ENCODE results near the gene TUBB3. TPM values are rescaled to one million over a fixed set of nuclear protein-coding genes. Genes with fewer than 3 reads are reported as not detected.
A peak's percentile ranks its signal among the peaks of the same experiment; 100 is the strongest.

TUBB3 gene
- total and polyA plus RNA-seq, 9 of the 15 experiments (the other 6 are each of a cell fraction or from before 2014, with no cell fraction given) = 0.18 to 12.5 (median 5.0) TPM

DNA sequence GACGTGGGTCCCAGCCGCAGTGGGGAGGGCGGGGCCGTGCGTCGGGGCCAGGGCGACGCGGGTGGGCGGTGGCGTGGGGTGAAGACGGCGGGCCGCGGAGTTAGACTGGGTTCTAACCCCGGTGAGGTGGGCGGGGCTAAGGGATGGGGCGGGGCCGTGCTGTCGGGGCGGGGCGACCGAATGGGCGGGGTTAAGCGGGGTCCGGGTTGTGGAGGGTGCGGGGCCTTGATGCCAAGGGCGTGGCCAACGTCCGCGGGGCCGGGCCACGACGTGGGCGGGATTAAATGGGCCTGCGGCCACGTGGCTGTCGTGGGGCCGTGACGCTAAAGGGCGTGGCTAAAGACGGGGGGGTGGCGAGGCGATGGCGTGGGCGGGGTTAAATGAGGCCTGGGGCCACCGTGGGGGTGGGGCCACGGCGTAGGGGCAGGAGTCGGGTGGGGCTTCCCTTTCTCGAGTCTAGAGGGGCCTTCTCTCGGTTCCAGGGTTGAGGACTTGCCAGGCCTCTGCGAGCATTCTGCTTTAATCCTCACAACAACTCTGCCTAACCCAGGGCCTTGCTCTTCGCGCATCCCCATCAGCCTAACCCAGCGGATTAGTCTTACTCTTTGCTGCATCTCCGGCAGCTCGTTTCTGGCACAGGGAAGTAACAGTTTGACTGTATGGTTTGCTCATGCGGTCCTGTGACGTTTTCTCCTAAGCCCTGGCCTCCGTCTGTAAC is 49.0 kb upstream of the TUBB3 start (continued):
- TF ChIP-seq, protein P1, sequence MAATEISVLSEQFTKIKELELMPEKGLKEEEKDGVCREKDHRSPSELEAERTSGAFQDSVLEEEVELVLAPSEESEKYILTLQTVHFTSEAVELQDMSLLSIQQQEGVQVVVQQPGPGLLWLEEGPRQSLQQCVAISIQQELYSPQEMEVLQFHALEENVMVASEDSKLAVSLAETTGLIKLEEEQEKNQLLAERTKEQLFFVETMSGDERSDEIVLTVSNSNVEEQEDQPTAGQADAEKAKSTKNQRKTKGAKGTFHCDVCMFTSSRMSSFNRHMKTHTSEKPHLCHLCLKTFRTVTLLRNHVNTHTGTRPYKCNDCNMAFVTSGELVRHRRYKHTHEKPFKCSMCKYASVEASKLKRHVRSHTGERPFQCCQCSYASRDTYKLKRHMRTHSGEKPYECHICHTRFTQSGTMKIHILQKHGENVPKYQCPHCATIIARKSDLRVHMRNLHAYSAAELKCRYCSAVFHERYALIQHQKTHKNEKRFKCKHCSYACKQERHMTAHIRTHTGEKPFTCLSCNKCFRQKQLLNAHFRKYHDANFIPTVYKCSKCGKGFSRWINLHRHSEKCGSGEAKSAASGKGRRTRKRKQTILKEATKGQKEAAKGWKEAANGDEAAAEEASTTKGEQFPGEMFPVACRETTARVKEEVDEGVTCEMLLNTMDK (IDR thresholded peaks at IDR 0.05; ENCODE audit: borderline replicate concordance, insufficient read depth, low read depth, low read length, poor library complexity, severe bottlenecking) = no peak
- TF ChIP-seq MBD2 (IDR thresholded peaks at IDR 0.05; ENCODE audit: borderline replicate concordance, low read depth) = peak; percentile 48; the same call in 1 of the 2 replicates
- TF ChIP-seq ZNF224 (CRISPR knock-in tag; IDR thresholded peaks at IDR 0.05) = no peak
- TF ChIP-seq U2AF2 (optimal IDR thresholded peaks at IDR 0.05; ENCODE audit: low read depth, low read length) = no peak
- TF ChIP-seq, protein P2, sequence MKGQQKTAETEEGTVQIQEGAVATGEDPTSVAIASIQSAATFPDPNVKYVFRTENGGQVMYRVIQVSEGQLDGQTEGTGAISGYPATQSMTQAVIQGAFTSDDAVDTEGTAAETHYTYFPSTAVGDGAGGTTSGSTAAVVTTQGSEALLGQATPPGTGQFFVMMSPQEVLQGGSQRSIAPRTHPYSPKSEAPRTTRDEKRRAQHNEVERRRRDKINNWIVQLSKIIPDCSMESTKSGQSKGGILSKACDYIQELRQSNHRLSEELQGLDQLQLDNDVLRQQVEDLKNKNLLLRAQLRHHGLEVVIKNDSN (CRISPR knock-in tag; IDR thresholded peaks at IDR 0.05) = peak; percentile 93
- TF ChIP-seq ADNP (tag; IDR thresholded peaks at IDR 0.05) = no peak
- TF ChIP-seq FOXP4 (CRISPR knock-in tag; IDR thresholded peaks at IDR 0.05; ENCODE audit: borderline replicate concordance) = no peak
- no peak for TF ChIP-seq ZNF41 (CRISPR knock-in tag; conservative IDR thresholded peaks at IDR 0.05)
- TF ChIP-seq PCBP1 (IDR thresholded peaks at IDR 0.05; ENCODE audit: low read depth, low read length, poor library complexity, severe bottlenecking) = peak; percentile 71
- no peak for TF ChIP-seq KLF6 (CRISPR knock-in tag; IDR thresholded peaks at IDR 0.05; ENCODE audit: borderline replicate concordance)
- TF ChIP-seq, protein P3, sequence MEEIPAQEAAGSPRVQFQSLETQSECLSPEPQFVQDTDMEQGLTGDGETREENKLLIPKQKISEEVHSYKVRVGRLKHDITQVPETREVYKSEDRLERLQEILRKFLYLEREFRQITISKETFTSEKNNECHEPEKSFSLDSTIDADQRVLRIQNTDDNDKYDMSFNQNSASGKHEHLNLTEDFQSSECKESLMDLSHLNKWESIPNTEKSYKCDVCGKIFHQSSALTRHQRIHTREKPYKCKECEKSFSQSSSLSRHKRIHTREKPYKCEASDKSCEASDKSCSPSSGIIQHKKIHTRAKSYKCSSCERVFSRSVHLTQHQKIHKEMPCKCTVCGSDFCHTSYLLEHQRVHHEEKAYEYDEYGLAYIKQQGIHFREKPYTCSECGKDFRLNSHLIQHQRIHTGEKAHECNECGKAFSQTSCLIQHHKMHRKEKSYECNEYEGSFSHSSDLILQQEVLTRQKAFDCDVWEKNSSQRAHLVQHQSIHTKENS (CRISPR knock-in tag; IDR thresholded peaks at IDR 0.05) = no peak
- TF ChIP-seq, protein P4, sequence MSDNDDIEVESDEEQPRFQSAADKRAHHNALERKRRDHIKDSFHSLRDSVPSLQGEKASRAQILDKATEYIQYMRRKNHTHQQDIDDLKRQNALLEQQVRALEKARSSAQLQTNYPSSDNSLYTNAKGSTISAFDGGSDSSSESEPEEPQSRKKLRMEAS (CRISPR knock-in tag; IDR thresholded peaks at IDR 0.05) = peak; percentile 85
- peak; percentile 22 to 77; a peak in 3 of 4 replicates for TF ChIP-seq MAZ (CRISPR knock-in tag; conservative IDR thresholded peaks at IDR 0.05 in 1 of 2, IDR thresholded peaks at IDR 0.05 in 1 of 2)
- TF ChIP-seq ZNF24 (IDR thresholded peaks at IDR 0.05) = no peak
- TF ChIP-seq BHLHE40 (IDR thresholded peaks at IDR 0.05; ENCODE audit: low read length) = no peak
- TF ChIP-seq SRSF1 (IDR thresholded peaks at IDR 0.05; ENCODE audit: low read depth, low read length) = no peak
- no peak for TF ChIP-seq SMAD2 (IDR thresholded peaks at IDR 0.05; ENCODE audit: low read depth, low read length)
- no peak for TF ChIP-seq KLF10 (CRISPR knock-in tag; IDR thresholded peaks at IDR 0.05)
- TF ChIP-seq IRF2 (CRISPR knock-in tag; IDR thresholded peaks at IDR 0.05) = no peak
- no peak for TF ChIP-seq FOXJ3 (CRISPR knock-in tag; IDR thresholded peaks at IDR 0.05)
- TF ChIP-seq HNRNPUL1 (IDR thresholded peaks at IDR 0.05; ENCODE audit: low read length) = no peak
- TF ChIP-seq RHOXF2B (CRISPR knock-in tag; conservative IDR thresholded peaks at IDR 0.05) = no peak
- no peak for TF ChIP-seq ZNF766 (CRISPR knock-in tag; conservative IDR thresholded peaks at IDR 0.05)

All from K562 (cell line).